Spleen (tissue), 11 donors: ENCODE data around the gene P2RY14. TPM values are rescaled to one million over a fixed set of nuclear protein-coding genes. Genes with fewer than 3 reads are reported as not detected.

ENCODE experiments used
- DNase-seq: peaks from one replicate; pipeline ENCODE4 v3.0.0-alpha.2; 2020
- H3K27ac ChIP-seq, 8 donors: fragments of 200-600 bp; sonication (generic) in 7 of 8; 1 replicate in 4 of 8; 2 replicates in 4 of 8; pipeline versions ENCODE4 v1.5.0 to v1.8.0; 2016 to 2021; ENCODE audit warnings: inconsistent platforms in 4 of 8, mild to moderate bottlenecking in 4 of 8, moderate library complexity in 1 of 8
- H3K27me3 ChIP-seq, 7 donors: fragments of 200-600 bp; sonication (generic) in 6 of 7; replicated peaks in 1 of 7; 1 replicate in 4 of 7; 2 replicates in 3 of 7; pipeline versions ENCODE4 v1.5.0 to v1.8.0; 2016 to 2021; ENCODE audit warnings: inconsistent platforms in 3 of 7, mild to moderate bottlenecking in 1 of 7
- H3K36me3 ChIP-seq, 6 donors: fragments of 200-600 bp; sonication (generic) in 5 of 6; 1 replicate in 4 of 6; 2 replicates in 2 of 6; pipeline versions ENCODE4 v1.5.0 to v1.8.0; 2016 to 2021; ENCODE audit warnings: inconsistent platforms in 2 of 6
- H3K4me1 ChIP-seq, 6 donors: fragments of 200-600 bp; sonication (generic) in 5 of 6; 1 replicate in 3 of 6; 2 replicates in 3 of 6; pipeline versions ENCODE4 v1.5.0 to v1.8.0; 2016 to 2021; ENCODE audit warnings: inconsistent platforms in 3 of 6
- H3K4me3 ChIP-seq, 8 donors: fragments of 200-600 bp; sonication (generic) in 7 of 8; 1 replicate in 4 of 8; 2 replicates in 4 of 8; pipeline versions ENCODE4 v1.5.0 to v1.8.0; 2016 to 2021; ENCODE audit warnings: inconsistent platforms in 4 of 8, mild to moderate bottlenecking in 4 of 8, moderate library complexity in 2 of 8
- H3K9me3 ChIP-seq, 8 donors: fragments of 200-600 bp; sonication (generic) in 7 of 8; 1 replicate in 4 of 8; 2 replicates in 4 of 8; pipeline versions ENCODE4 v1.5.0 to v1.8.0; 2016 to 2021; ENCODE audit warnings: inconsistent platforms in 4 of 8
- CTCF ChIP-seq, 11 experiments: fragments of 200-600 bp in 7 of 11; fragments of 450-650 bp in 4 of 11; sonication (generic) in 4 of 11; IDR thresholded peaks in 8 of 11; conservative IDR thresholded peaks in 3 of 11; 1 replicate in 7 of 11; 2 replicates in 4 of 11; pipeline versions ENCODE4 v1.4.0 to v1.8.0; 2016 to 2021; ENCODE audit warnings: antibody characterized with exemption in 11 of 11, inconsistent platforms in 4 of 11, mild to moderate bottlenecking in 1 of 11
- POLR2A ChIP-seq, 3 donors: fragments of 450-650 bp; IDR thresholded peaks; one replicate each; pipeline ENCODE4 v1.5.1; 2017; ENCODE audit warnings: antibody characterized with exemption in 3 of 3, mild to moderate bottlenecking in 1 of 3
- POLR2AphosphoS5 ChIP-seq, 3 donors: sonication (generic); formaldehyde crosslinking; IDR thresholded peaks; one replicate each; pipeline ENCODE4 v1.5.1; 2017; ENCODE audit warnings: antibody characterized with exemption in 3 of 3
- WGBS, 5 donors: extraction: QIAGEN DNeasy Blood & Tissue Kit in 3 of 5; methylation state at CpG; one replicate each; pipeline versions ENCODE4 v1.1.5 to v1.1.7; 2013 to 2018; 5-methylcytosine and 5-hydroxymethylcytosine counted together
- intact Hi-C: fragments of 100-400 bp; cut with DNase I; formaldehyde crosslinking; loops from one replicate; pipeline ENCODE4 v1.15.0; 2023; ENCODE audit warnings: low total_unique reads
- polyA plus RNA-seq, 3 donors: library from polyadenylated mRNA; stranded (reverse); fragments of 200-250 nt; gene quantifications; one replicate each; pipeline ENCODE4 v1.2.1, GENCODE V29; 2013
- total RNA-seq, 7 donors: library from RNA; depleted of rRNA in 3 of 7; stranded (reverse); fragments of >200 nt in 3 of 7; fragmentation: NEBNext Ultra II Directional in 4 of 7; extraction: Animal tissue kit (Norgen Biotek cat#: 25700) in 4 of 7; gene quantifications; one replicate each; pipeline versions ENCODE4 v1.1.0 to v1.2.1, GENCODE V29; 2016 to 2021
- donor health status: healthy with polysubstance abuse.
- donor health status: DM: no; HTN: no; CAD: no; lungs with moderate emphysema.
- donor health status: DM: no; HTN: no; CAD: no.
- donor health status: Bipolar disorder and iron deficiency.
- donor health status: healthy.
- donor health status: DM: no; HTN: no; CAD: no.
- donor health status: DM: yes; HTN: yes; CAD: no.

P2RY14 gene
- total and polyA plus RNA-seq, 10 donors: 0.32 to 5.2 (median 1.9) TPM

DNA sequence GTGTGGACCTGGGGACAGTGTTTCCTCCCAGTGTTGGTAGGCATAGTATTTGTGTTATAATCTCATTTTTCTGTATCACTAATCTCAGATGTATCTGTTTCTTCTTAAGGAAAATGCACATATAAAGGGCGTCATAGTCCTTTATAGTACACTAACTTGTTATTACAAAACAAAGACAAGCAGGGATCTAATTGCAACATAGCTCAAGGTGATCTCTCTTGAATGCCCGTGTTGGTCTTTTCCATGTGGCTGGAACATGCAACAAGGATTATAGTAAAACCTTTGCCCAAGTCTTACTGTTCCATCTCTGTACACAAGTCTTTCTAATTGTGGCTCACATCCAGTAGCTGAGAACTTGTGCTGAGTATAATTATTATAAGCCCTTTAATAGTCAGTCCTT is 41.8 kb upstream of the P2RY14 start:
- H3K36me3 ChIP-seq: no peaks in the 10 kb centered on the region
- intact Hi-C loops: no loop called here
- H3K27ac ChIP-seq: peak overlapping the region in 1 of 8 donors; percentile 85
- peaks cover 0 to 28% (median 0%) of the 10 kb centered on the region in 6 donors for H3K4me1 ChIP-seq
- H3K27me3 ChIP-seq: no peaks in the 10 kb centered on the region
- TF ChIP-seq POLR2A (IDR thresholded peaks at IDR 0.05) (no peak), POLR2AphosphoS5 (IDR thresholded peaks at IDR 0.05) (no peak), CTCF (IDR thresholded peaks at IDR 0.05 in 8 of 11, conservative IDR thresholded peaks at IDR 0.05 in 3 of 11) (no peak)
- 63 to 91% (median 81%) methylated on average over 2 of the region's 2 CpGs for WGBS, 5 donors
- DNase-seq: no peak
- H3K4me3 ChIP-seq: no peak overlapping the region
- H3K9me3 ChIP-seq: no peaks in the 10 kb centered on the region

DNA sequence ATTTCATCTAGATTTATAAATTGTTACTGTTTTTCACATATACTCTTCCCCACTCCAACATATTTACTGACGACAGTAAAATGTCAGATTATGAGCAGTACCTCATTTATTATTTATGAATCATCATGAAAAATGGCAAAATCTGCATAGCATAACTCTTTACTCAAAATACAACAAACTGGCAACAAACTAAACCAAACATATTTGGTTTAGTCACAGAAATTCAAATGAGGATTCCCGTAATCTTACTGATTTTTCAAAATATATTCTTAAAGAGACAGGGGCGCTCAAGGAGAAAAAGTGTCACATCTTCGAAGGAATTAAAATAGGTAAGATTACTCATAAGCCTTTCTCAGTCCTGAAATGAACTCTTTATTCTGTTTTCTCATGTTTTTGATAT is 41.3 kb upstream of the P2RY14 start:
- H3K27me3 ChIP-seq: no peaks in the 10 kb centered on the region
- intact Hi-C loops: no loop called here
- no peaks in the 10 kb centered on the region for H3K36me3 ChIP-seq
- peaks cover 0 to 28% (median 0%) of the 10 kb centered on the region in 6 donors for H3K4me1 ChIP-seq
- WGBS, 5 donors: 72 to 83% (median 76%) methylated on average over 4 of the region's 4 CpGs
- DNase-seq: no peak
- peak overlapping the region in 2 of 8 donors; percentile 73 to 85 for H3K27ac ChIP-seq
- no peak overlapping the region for H3K4me3 ChIP-seq
- H3K9me3 ChIP-seq: no peaks in the 10 kb centered on the region
- TF ChIP-seq CTCF (IDR thresholded peaks at IDR 0.05 in 8 of 11, conservative IDR thresholded peaks at IDR 0.05 in 3 of 11) (no peak), POLR2A (IDR thresholded peaks at IDR 0.05) (no peak), POLR2AphosphoS5 (IDR thresholded peaks at IDR 0.05) (no peak)

DNA sequence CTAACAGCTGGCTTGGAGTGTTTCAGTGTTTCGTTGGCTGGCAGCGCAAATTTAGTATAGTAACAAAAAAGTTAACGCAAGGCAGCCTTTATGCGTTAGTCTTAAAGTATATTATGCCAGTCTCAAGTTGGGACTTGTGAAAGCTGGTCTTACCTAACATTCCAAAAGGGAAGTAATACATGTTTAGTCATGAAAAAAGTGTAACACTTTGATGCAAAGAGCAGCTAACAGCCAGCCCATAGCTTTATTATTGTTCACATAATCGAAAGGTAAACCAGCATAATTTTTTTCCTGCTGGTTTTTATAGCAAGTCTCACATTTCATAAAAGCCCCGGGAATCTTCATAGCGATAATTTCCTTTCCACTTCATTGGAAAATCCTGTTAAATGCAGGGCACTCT is 40.6 kb upstream of the P2RY14 start:
- H3K27me3 ChIP-seq: no peaks in the 10 kb centered on the region
- no peak for DNase-seq
- peak overlapping the region in 7 of 8 donors; percentile 10 to 85 (median 73) for H3K27ac ChIP-seq
- no peaks in the 10 kb centered on the region for H3K9me3 ChIP-seq
- H3K4me1 ChIP-seq: peaks cover 0 to 28% (median 0%) of the 10 kb centered on the region in 6 donors
- intact Hi-C loops: no loop called here
- no peaks in the 10 kb centered on the region for H3K36me3 ChIP-seq
- peak overlapping the region in 1 of 8 donors; percentile 13 for H3K4me3 ChIP-seq
- 51 to 86% (median 70%) methylated on average over 7 of the region's 7 CpGs for WGBS, 5 donors
- no peak for TF ChIP-seq POLR2A (IDR thresholded peaks at IDR 0.05)
- TF ChIP-seq CTCF (IDR thresholded peaks at IDR 0.05 in 8 of 11, conservative IDR thresholded peaks at IDR 0.05 in 3 of 11): no peak

DNA sequence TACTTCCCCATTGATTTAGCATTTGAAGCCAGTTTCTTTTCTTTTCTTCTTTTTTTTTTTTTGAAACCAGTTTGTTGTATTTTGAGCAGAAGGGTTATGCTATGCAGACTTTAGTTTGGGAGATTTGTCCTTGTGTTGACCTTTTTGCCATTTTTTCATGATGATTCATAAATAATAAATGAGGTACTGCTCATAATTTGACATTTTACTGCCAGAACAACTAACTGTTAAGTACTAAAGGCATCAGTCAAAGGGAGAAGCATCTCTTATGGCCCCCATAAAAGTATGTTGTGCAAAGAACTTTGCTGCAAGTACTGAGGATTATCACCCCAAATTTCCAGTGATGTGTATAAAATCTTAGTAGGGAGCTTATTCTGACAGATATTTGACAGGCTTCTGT is 40.0 kb upstream of the P2RY14 start:
- Histone ChIP-seq H3K4me1 (peaks cover 0 to 28% (median 0%) of the 10 kb centered on the region in 6 donors), H3K27ac (peak overlapping the region in 7 of 8 donors; percentile 10 to 85 (median 73)), H3K36me3 (no peaks in the 10 kb centered on the region), H3K27me3 (no peaks in the 10 kb centered on the region), H3K4me3 (peak overlapping the region in 1 of 8 donors; percentile 13), H3K9me3 (no peaks in the 10 kb centered on the region)
- TF ChIP-seq POLR2A (IDR thresholded peaks at IDR 0.05) (no peak), CTCF (IDR thresholded peaks at IDR 0.05 in 8 of 11, conservative IDR thresholded peaks at IDR 0.05 in 3 of 11) (no peak), POLR2AphosphoS5 (IDR thresholded peaks at IDR 0.05) (no peak)
- intact Hi-C loops: no loop called here
- DNase-seq: no peak
